GM21825 (cell line): ENCODE data around the gene DDAH2.
A peak's percentile ranks its signal among the peaks of the same experiment; 100 is the strongest.
"Not testable (repeated sequence)": the region's sequence is repeated elsewhere in the genome, so short reads cannot be mapped to it uniquely, and the experiment has no call there.

Source experiments
- ATAC-seq: cut with Tn5 transposase; IDR thresholded peaks from one replicate; pipeline ENCODE4 v1.9.1; 2021; ENCODE audit warnings: mild to moderate bottlenecking, moderate library complexity; ENCODE audit not compliant: unreplicated experiment

The DDAH2 gene

DNA sequence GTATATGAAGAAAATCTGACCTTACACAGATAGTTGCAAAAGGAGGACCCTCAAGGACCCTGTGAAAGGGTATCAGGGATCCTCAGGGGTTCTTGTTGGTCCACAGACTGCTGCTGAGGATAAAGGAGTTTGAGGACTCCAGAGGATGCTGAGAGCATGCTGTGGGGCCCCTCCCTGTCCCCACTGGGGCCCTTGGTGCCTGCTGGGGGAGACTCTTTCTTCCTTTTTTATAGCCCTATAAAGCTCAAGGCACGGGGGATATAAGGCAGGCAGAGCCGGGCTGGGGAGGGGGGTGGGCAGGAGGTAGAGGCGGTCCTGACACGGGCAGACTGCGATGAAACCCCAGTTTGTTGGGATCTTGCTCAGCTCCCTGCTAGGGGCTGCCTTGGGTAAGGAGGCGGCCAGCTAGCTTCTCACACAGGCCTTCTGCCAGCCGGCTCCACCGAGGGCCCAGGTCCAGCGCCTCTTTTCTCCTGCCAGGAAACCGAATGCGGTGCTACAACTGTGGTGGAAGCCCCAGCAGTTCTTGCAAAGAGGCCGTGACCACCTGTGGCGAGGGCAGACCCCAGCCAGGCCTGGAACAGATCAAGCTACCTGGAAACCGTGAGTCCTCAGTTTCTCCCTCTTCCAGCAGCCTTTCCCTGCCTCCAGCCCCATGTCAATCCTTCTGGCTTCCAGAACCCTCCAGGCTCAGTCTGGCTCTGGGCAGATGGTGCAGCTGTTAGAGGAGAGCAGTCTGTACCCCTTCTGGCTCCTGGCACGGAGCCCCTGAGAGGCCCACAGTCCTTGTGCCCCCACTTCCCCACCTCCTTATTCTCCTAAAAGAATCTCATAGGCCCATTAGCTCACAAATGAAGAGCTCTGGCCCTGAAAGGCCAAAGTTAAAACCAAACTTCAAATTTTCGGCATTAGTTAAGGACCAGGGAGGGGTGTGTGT, 13.8 kb downstream of the DDAH2 start, which contains the start of gene LY6G6D:
TSS of gene LY6G6D (plus strand) at position 327 of the 937 bp plus-strand sequence. CDS start at position 335, 8 bp downstream.
- ATAC-seq: no peak

DNA sequence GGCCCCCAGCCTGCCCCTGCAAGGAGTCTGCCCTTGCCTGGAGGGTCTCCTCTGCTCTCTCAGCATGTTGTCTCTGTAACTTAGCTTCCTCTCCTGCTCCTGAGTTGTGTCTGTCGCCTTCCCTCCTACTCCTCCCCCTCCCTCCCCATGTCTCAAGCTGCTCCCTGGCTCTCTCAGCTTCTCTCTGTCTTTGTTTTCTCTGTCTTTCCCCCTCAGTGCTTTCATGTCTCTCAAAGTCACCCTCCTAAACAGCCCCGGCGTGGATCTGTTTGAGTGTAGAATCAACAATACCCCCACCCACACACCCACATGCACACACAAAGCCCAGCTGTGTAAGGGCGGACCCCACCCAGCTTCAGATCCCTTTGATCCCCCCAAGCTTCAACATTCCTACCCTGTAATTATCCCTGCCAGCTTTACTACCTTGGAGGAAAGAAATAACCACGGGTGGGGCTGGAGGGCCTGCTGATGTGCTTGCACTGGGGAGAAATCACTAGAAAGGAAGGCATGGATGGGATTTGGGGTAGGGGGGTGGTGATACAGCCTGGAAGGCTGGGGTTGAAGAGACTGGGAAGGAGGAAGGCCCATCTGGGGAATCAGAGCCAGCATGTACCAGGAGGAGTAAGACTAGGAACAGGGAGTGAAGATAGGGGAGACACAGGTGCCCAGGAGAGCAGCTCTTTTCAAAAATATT, 15.0 kb downstream of the DDAH2 start:
- ATAC-seq: no peak

DNA sequence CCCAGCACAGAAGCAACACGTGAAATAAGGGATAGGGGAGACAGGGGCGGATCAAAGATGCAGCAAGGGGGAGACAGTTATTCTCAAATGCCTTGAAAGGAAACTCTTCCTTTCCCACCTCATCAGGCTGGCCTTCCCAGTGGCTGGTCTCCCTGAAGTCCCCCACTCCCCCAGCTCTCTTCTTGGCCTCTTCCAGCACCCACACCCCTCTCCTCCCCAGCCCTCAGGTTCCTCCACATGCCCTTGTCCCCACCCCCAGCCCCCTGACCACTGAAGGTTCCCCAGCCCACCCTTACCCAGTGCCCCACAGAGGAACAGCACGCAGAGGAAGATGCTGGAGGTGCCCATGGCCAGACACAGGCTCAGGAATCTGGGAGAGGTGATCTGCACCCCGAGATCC, 15.6 kb downstream of the DDAH2 start:
- no peak for ATAC-seq

DNA sequence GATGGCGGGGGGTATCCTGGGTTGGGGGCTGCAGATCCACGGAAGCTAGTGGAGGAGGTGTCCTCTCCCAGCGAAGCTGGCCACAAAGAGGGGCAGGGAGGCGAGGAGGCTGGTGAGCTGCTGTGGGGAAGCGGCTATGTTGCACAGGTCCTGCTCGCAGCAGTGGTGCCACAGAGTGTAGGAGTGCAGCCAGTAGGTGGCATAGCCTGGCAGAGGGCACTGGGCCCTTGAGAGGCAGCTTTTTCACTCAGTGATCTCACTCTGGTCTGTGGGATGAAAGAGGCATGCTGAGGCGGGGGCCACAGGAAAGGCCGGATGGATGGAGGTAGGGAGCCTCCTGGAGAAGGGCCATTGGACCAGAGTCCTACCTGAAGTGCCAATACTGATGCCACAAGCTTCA, 16.8 kb downstream of the DDAH2 start:
- no peak for ATAC-seq

DNA sequence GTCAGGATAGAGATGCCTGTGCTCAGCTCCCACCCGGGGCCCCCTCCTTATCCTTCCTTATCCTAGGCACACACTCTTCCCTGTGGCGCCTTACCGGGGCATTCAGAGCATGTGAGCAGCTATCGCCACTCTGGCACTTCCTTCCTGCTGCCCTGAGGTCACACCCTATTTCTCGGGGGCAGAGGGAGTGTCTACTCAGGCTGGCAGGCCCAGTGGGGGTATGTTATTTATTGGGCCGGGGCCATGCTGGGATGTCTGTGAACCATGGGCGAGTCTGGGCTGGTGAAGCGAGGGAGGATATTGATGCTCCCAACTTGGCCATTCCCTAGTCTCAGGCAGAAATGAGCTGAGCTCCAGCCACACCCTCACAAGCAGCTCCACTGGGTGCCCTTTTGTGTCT, 17.9 kb downstream of the DDAH2 start:
- ATAC-seq: no peak

DNA sequence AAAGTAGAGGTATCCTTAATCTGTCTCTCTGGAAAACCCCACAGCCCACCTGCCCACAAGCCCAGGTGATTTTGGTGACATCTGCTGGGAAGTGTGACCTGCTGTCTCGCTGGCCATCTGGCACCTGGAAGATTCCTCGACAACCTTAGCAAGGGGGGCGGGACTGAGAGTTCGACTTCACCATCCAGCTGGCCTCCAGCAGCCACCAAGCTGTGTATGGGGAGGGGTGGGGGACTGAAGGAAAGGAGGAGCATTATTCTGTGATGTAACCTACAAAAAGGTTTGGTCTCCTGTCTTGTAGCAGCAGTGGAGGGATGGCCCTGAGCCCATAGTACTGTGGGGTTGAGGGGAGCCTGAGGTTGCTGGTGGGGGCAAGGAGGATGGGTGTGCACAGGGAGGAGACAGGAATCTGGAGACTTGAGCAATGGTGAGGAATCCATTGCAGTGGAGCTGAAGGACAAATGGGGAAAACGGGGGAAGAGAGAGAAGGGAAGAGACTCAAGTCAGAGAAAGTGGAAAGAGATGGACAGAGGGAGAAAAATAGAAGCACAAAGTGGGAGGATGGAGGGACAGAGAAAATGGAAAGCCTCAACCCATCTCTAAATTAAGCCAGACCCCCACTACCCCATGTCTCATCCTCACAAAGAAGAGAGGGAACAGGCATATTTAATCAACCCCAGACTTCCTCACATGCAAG, 18.4 kb downstream of the DDAH2 start:
- no peak for ATAC-seq

DNA sequence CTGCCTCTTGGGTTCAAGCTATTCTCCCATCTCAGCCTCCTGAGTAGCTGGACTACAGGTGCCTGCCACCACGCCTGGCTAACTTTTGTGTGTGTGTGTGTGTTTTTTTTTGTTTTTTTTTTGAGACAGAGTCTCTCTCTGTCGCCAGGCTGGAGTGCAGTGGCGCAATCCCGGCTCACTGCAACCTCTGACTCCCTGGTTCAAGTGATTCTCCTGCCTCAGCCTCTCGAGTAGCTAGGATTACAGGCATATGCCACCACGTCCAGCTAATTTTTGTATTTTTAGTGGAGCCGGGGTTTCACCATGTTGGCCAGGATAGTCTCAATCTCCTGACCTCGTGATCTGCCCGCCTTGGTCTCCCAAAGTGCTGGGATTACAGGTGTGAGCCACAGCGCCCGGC, 19.9 kb downstream of the DDAH2 start:
- ATAC-seq: not testable (repeated sequence)

DNA sequence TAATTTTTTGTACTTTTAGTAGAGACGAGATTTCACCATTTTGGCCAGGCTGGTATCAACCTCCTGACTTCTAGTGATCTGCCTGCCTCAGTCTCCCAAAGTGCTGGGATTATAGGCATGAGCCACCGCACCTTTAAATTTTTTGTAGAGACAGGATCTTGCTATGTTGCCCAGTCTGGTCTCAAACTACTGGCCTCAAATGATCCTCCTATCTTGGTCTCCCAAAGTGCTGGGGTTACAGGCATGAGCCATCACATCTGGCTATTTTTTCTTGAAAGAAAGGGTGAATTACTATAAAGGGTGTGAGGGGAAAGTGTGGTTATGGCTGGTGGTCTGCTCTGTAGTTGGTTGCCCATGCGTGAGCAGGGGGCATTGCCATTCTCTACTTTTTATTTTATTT, 20.9 kb downstream of the DDAH2 start:
- no peak for ATAC-seq

DNA sequence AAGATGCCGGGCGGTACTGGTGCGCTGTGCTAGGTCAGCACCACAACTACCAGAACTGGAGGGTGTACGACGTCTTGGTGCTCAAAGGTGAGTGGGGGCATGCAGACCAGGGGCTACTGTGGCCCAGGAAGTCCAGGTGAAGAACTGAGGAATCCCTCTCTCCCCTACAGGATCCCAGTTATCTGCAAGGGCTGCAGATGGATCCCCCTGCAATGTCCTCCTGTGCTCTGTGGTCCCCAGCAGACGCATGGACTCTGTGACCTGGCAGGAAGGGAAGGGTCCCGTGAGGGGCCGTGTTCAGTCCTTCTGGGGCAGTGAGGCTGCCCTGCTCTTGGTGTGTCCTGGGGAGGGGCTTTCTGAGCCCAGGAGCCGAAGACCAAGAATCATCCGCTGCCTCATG, 21.4 kb downstream of the DDAH2 start:
- ATAC-seq: no peak

DNA sequence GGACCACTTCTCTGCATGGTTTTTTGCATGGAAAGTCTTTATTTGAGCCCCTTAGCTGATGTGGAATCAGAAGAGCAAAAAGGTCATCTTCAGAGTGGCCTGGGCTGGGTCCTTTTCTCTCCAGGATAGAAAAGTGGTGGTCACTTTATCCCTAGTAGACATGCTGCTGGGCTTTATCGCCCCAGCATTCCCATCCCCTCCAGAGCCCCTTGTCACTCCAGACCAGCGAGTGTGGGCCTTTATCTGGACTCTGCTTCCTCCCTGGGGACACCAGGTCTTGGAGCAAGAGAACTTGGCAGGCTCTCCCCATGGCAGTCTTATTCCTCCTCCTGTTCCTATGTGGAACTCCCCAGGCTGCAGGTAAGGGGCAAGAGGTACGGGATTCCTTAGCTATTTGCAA, 22.5 kb downstream of the DDAH2 start, which contains the start of gene LY6G6F:
TSS of gene LY6G6F (plus strand) at position 268 of the 400 bp plus-strand sequence. CDS start at position 309, 41 bp downstream.
- no peak for ATAC-seq

DNA sequence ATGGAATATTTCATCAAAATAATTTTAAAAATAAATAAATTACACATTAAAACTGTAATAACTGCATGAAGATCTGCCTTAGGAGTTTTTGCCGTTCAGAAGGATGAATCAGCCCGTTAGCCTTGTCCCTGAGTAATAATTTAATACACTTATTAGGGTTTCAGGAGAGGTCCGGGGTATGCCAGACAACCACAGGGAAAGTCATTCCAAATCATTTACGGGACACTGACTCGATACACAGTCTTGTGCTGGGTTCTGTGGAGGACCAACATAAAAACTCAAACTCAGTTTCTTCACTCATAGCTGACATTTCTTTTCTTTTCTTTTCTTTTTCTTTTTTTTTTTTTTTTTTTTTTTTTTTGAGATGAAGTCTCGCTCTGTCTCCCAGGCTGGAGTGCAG, 23.2 kb downstream of the DDAH2 start:
- ATAC-seq: no peak

DNA sequence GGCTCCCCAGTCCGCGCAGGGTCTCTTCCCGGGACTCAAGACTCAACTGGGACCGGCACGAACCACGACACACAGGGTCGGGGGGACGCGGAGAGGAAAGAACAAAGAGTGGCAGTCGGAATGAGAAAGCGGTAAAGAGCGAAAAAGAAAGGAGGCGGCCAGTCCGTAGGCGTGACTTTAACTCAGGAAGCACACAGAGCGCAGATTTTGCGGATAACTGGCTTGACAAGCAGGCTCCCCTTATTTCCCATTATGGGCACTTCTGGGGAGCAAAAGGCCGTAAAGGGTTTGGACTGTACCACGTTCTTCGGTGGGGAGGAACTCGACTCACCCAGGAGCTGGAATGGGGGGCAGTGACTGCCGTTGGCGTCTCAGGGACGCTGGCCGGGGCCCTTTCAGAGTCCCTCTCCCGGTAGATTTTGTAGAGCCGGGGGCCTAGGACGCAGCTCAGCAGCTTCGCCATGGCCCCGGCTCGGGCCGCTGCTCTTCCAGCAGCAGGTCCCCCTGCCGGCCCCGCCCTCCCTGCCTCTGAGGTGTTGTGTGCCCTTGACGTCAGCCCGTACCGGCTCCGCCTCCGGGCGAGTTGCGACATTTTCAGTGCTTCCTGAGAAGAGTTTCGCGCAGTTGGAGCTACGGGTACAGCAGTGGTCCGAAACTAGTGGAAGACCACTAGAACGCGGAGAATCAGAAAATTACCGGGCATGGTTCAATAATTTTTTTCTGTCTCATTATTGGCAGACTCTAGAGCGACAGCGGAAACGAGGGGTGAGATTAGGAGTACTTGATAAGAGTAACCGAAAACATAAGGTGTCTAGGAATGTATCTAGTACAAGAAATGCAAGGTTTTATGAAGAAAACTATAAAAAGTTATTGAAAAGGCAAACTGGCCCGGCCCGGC, 26.0 kb downstream of the DDAH2 start, which contains the start of gene ABHD16A:
TSS of gene ABHD16A (minus strand) at position 506 of the 898 bp plus-strand sequence. CDS start at position 463, 43 bp downstream.
- peak; percentile 89 for ATAC-seq

DNA sequence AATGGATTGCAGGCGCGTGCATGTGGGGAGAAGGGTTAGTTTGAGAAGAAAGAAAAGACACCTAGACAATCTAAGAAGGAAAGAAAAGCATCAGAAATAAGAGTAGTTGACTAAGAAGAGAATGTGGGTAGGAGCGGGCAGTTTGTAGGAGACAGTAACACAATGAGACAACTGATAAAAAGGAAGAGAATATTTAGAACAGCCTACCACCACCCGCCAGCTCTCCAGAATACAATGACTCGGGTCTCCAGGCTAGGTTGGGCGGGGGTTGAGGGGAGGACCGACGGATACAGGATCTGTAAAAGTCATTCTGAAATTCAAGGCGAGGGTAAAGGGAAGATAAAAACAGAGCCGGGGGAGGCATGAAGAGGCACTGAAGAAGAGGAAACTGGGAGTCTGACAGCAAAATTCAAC, 26.7 kb downstream of the DDAH2 start:
- ATAC-seq: no peak

DNA sequence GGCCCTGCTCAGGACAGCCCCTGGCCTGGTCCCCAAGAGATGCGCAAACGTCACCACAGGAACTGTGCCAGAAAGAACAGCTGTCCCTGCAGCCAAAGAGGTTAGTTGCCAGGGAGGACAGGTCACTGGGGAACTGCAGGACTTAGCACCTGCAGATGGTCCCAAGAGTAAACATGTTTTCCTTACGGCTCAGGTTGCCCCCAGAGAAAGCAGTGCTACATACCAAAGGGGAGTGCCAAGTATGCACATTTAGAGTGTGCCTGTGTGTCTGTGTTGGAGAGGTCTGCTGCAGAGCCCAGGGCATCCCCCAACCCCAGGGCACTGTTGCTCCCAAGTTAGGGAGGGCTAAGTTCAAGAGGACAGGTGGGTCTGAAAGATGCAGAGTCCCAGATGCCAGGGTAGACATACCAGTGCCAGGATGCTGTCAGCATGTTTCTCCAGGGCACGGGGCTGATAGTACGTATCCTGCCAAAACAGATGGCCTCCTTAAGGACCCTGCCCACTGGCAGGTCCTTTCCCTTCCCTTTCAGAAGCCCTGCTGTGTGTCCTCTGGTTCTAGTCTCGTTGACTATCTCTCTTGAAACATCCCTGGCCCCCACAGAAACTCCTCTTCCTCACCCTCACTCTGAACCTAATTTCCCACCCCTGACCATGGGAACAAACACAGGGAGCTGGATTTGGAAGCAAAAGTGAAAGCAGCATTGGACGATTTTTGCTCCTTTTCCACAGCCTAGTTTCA, 27.3 kb downstream of the DDAH2 start:
- no peak for ATAC-seq

DNA sequence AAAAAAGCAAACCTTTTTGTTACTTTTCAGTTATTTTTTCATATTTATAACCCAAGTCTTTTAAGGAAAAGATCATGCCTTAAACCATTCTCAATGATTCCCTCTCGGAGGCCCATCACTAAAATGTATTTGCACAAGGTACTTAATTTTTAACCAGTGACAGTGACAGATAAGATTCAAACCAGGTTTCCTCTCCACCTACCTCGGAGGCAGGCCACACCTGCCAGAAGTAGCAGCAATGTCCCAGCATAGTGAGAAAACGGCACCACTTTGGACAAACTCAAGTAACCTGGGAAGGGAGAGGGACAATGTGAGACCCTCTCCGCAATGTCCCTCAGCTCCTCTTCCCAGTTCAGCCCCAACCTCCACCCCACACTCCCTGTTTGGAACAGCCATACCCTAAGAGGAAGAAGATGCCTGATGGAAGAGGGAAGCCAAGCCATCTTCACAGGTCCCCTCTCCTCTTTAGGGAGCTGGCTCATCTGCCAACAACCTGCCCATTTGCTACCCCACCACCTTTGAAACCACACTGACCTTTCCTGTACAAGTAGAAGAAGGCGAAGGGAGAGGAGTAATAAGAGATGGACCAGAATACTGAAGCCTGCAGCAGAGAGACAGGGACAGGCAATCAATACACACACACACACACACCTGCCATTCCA, 28.2 kb downstream of the DDAH2 start:
- ATAC-seq: no peak

DNA sequence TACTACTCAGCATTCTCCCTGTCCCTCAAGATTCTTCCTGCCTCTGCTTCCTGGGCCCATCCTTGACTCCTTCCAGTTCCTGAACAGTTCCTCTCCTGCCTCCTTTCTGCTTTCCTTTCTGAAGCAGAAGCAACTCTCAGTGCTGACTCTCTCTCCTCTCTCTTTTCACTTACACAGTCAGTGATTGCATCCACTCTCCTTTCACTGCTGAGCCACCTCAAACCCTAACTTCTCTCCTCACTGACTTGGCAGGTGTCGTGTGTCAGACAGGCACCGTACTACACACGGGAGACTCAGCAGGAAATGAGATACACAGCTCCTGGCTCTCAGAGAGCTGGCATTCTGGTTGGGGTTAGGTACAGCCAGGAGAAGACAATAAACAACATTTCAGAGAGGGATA, 31.5 kb downstream of the DDAH2 start:
- no peak for ATAC-seq

DNA sequence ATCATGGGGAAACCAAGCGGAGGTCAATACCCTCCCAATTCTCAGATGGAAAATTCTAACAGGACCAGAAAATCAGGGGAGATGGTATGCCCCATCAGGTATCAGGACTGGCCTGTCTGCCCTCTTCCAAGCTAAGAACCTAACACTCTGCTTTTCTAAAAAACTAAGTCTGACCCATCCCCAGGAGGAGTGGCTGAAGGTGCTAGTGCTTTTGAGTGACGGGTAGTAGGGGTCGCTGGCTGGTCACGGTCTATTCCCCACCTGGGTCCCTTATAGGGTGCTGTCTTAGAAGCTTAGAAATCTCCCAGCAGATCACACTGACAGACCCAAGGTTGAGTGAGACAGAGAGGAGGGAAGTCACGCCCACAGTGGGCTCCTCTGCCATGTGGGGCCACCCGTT, 35.6 kb downstream of the DDAH2 start:
- no peak for ATAC-seq

DNA sequence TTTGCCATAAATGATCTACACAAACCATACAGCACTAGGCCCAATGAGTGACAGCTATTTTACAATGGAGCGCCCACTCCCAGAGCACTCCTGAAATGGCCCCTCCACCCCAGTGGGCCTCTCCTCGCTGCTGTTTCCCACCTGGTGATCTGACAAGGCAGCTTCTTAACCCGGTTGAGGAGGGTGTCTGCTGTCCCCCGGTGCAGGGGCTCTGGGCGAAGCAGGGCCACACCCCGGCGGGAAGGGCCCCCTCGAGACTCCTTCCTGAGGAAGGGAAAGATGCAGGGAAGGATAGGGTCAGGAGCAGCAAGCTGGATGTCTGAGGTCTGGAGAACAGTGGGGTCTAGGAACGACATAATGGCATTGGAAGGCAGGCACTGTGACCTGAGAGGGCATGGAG, 36.2 kb downstream of the DDAH2 start:
- no peak for ATAC-seq

DNA sequence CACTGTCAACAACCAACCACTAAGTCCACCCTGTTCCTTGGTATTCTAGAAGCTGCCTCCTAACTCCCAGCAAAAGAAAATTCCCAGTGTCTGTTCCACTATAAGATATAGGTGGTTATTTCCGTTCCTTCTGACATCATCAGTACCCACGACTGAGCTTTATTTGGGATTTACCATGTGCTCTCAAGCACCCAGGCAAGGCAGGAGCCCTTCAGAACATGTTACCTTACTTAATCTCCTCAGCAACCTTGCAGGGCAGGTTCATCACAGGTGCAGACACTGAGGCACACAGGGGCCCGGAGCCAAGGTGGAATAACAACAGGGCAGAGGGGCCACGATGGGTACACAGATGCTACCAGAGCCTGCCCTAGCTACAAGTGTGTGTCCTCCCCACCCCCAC, 36.7 kb downstream of the DDAH2 start:
- ATAC-seq: no peak
